K562 (cell line): ENCODE measurements around the gene SF3B4. TPM values are rescaled to one million over a fixed set of nuclear protein-coding genes. Genes with fewer than 3 reads are reported as not detected.

Experiments used
- CBFB ChIP-seq: sonication (generic); formaldehyde crosslinking; IDR thresholded peaks from 2 replicates; pipeline ENCODE4 v1.4.0; 2020; ENCODE audit warnings: mild to moderate bottlenecking, missing genetic modification reagents
- FIP1L1 ChIP-seq: fragments of 200-400 bp; formaldehyde crosslinking; IDR thresholded peaks from 2 replicates; pipeline ENCODE4 v1.6.1; 2018; ENCODE audit warnings: mild to moderate bottlenecking, low read depth, low read length; ENCODE audit not compliant: poor library complexity, severe bottlenecking
- POLR2AphosphoS5 ChIP-seq: IDR thresholded peaks from 2 replicates; pipeline ENCODE4 v1.6.1; 2011; ENCODE audit warnings: mild to moderate bottlenecking, low read depth, low read length, moderate library complexity; ENCODE audit not compliant: control insufficient read depth, insufficient read depth
- SUPT5H ChIP-seq: fragments of 450-650 bp; IDR thresholded peaks from 2 replicates; pipeline ENCODE4 v1.6.1; 2016
- TAF1 ChIP-seq: IDR thresholded peaks from 2 replicates; pipeline ENCODE4 v1.6.1; 2011; ENCODE audit warnings: mild to moderate bottlenecking, low read length, moderate library complexity; ENCODE audit not compliant: insufficient read depth, control insufficient read depth, severe bottlenecking; ENCODE audit errors: extremely low read depth
- ZEB2 ChIP-seq: fragments of 450-650 bp; IDR thresholded peaks from 2 replicates; pipeline ENCODE4 v1.6.1; 2016
- ZNF445 ChIP-seq: fragments of 250-450 bp; sonication (Bioruptor Pico); IDR thresholded peaks from 2 replicates; pipeline ENCODE4 v1.4.0; 2020; ENCODE audit warnings: low read depth, mild to moderate bottlenecking, moderate library complexity
- ZNF695 ChIP-seq: fragments of 450-650 bp; formaldehyde crosslinking; IDR thresholded peaks from 2 replicates; pipeline ENCODE4 v1.4.0; 2020; ENCODE audit warnings: mild to moderate bottlenecking, moderate library complexity
- polyA plus RNA-seq, 8 experiments: library from polyadenylated mRNA; depleted of rRNA in 4 of 8; stranded (reverse) in 5 of 8; unstranded in 3 of 8; fragments of >200 nt; fragmentation: Nextera tagmentation in 2 of 8; fragmentation: Illumina TruSeq in 1 of 8; extraction: Ambion mirVana in 2 of 8; extraction: Trizol in 1 of 8; gene quantifications; 2 replicates each; pipeline versions ENCODE4 v1.2.1 to v1.2.3, GENCODE V29; 2011 to 2014; ENCODE audit warnings: inconsistent platforms in 1 of 8, missing spikeins in 1 of 8
- total RNA-seq, 7 experiments: library from RNA; depleted of rRNA in 6 of 7; stranded (reverse); fragments of >200 nt in 6 of 7; fragmentation: Illumina TruSeq in 2 of 7; extraction: Trizol in 2 of 7; gene quantifications; 2 replicates each; pipeline versions ENCODE4 v1.2.1 to v1.2.3, GENCODE V29; 2011 to 2021; ENCODE audit warnings: low replicate concordance in 1 of 7
- TF ChIP-seq, protein P1 (sequence below): fragments of 450-650 bp; IDR thresholded peaks from 2 replicates; pipeline ENCODE4 v1.6.1; 2016; ENCODE audit warnings: borderline replicate concordance
- TF ChIP-seq, protein P2 (sequence below): sonication (generic); formaldehyde crosslinking; IDR thresholded peaks from 2 replicates; pipeline ENCODE4 v1.8.1; 2023; ENCODE audit warnings: mild to moderate bottlenecking, missing genetic modification reagents

Gene SF3B4
- total and polyA plus RNA-seq, 9 of the 15 experiments (the other 6 are each of a cell fraction or from before 2014, with no cell fraction given): 3.0 to 88.0 (median 26.1) TPM

DNA sequence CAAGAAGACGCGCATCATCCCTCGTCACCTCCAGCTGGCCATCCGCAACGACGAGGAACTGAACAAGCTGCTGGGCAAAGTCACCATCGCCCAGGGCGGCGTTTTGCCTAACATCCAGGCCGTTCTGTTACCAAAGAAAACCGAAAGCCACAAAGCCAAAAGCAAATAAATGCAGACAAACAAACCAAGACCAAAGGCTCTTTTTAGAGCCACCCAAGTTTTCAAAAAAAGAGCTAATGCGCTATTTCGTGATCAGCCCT is 40.5 kb downstream of the SF3B4 start (continued):
- TF ChIP-seq TAF1 (peak; percentile 17), ZEB2 (0 out of 2 replicates have a peak, but pooled peaks have one; percentile 20), POLR2AphosphoS5 (0 out of 2 replicates have a peak, but pooled peaks have one; percentile 56), CBFB (CRISPR knock-in tag) (0 out of 2 replicates have a peak, but pooled peaks have one; percentile 3), ZNF445 (CRISPR knock-in tag) (peak; percentile 17; the same call in 1 of the 2 replicates), FIP1L1 (peak; percentile 81), ZNF695 (CRISPR knock-in tag) (peak; percentile 24; the same call in 1 of the 2 replicates), SUPT5H (0 out of 2 replicates have a peak, but pooled peaks have one; percentile 76)
- TF ChIP-seq, protein P1, sequence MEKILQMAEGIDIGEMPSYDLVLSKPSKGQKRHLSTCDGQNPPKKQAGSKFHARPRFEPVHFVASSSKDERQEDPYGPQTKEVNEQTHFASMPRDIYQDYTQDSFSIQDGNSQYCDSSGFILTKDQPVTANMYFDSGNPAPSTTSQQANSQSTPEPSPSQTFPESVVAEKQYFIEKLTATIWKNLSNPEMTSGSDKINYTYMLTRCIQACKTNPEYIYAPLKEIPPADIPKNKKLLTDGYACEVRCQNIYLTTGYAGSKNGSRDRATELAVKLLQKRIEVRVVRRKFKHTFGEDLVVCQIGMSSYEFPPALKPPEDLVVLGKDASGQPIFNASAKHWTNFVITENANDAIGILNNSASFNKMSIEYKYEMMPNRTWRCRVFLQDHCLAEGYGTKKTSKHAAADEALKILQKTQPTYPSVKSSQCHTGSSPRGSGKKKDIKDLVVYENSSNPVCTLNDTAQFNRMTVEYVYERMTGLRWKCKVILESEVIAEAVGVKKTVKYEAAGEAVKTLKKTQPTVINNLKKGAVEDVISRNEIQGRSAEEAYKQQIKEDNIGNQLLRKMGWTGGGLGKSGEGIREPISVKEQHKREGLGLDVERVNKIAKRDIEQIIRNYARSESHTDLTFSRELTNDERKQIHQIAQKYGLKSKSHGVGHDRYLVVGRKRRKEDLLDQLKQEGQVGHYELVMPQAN: 0 out of 2 replicates have a peak, but pooled peaks have one; percentile 21
- TF ChIP-seq, protein P2, sequence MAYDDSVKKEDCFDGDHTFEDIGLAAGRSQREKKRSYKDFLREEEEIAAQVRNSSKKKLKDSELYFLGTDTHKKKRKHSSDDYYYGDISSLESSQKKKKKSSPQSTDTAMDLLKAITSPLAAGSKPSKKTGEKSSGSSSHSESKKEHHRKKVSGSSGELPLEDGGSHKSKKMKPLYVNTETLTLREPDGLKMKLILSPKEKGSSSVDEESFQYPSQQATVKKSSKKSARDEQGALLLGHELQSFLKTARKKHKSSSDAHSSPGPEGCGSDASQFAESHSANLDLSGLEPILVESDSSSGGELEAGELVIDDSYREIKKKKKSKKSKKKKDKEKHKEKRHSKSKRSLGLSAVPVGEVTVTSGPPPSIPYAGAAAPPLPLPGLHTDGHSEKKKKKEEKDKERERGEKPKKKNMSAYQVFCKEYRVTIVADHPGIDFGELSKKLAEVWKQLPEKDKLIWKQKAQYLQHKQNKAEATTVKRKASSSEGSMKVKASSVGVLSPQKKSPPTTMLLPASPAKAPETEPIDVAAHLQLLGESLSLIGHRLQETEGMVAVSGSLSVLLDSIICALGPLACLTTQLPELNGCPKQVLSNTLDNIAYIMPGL (CRISPR knock-in tag): 0 out of 2 replicates have a peak, but pooled peaks have one; percentile 50
